ENCODE measurements around the gene ARID4B.

DNA sequence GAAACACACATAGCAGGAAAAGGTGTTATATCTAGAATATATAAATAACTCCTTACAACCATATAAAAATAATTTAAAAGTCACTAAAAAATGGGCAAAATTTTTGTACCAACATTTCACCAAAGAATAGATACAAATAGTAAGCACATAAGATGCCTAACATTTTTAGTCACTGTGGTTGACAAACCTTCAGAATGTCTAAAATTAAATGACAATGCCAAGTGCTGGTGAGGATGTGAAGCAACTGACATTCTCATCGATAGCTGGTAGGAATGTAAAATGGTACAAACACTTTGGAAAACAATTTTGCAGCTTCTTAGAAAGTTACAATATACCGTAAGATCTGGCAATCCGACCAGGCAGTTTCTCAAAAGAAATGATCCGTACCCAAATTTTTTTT is 185.0 kb downstream of the ARID4B start:
- TF ChIP-seq ZNF607 (CRISPR knock-in tag; IDR thresholded peaks at IDR 0.05; ENCODE audit: borderline replicate concordance): no peak
- TF ChIP-seq GABPA (IDR thresholded peaks at IDR 0.05; ENCODE audit: low read depth, low read length): no peak
- no peak for TF ChIP-seq GABPA (CRISPR knock-in tag; IDR thresholded peaks at IDR 0.05; ENCODE audit: low read depth)
- TF ChIP-seq, protein P1, sequence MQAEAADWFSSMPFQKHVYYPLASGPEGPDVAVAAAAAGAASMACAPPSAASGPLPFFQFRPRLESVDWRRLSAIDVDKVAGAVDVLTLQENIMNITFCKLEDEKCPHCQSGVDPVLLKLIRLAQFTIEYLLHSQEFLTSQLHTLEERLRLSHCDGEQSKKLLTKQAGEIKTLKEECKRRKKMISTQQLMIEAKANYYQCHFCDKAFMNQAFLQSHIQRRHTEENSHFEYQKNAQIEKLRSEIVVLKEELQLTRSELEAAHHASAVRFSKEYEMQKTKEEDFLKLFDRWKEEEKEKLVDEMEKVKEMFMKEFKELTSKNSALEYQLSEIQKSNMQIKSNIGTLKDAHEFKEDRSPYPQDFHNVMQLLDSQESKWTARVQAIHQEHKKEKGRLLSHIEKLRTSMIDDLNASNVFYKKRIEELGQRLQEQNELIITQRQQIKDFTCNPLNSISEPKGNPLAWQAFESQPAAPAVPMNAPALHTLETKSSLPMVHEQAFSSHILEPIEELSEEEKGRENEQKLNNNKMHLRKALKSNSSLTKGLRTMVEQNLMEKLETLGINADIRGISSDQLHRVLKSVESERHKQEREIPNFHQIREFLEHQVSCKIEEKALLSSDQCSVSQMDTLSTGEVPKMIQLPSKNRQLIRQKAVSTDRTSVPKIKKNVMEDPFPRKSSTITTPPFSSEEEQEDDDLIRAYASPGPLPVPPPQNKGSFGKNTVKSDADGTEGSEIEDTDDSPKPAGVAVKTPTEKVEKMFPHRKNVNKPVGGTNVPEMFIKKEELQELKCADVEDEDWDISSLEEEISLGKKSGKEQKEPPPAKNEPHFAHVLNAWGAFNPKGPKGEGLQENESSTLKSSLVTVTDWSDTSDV (CRISPR knock-in tag; IDR thresholded peaks at IDR 0.05): no peak
- no peak for TF ChIP-seq ADNP (CRISPR knock-in tag; IDR thresholded peaks at IDR 0.05)
- no peak for TF ChIP-seq HNRNPK (IDR thresholded peaks at IDR 0.05; ENCODE audit: low read depth, low read length, poor library complexity, severe bottlenecking)
- no peak for TF ChIP-seq SMYD3 (CRISPR knock-in tag; IDR thresholded peaks at IDR 0.05)
- no peak for TF ChIP-seq ZNF510 (CRISPR knock-in tag; IDR thresholded peaks at IDR 0.05; ENCODE audit: low read depth)
- TF ChIP-seq ZNF644 (CRISPR knock-in tag; IDR thresholded peaks at IDR 0.05; ENCODE audit: low read depth): no peak
- TF ChIP-seq, protein P2, sequence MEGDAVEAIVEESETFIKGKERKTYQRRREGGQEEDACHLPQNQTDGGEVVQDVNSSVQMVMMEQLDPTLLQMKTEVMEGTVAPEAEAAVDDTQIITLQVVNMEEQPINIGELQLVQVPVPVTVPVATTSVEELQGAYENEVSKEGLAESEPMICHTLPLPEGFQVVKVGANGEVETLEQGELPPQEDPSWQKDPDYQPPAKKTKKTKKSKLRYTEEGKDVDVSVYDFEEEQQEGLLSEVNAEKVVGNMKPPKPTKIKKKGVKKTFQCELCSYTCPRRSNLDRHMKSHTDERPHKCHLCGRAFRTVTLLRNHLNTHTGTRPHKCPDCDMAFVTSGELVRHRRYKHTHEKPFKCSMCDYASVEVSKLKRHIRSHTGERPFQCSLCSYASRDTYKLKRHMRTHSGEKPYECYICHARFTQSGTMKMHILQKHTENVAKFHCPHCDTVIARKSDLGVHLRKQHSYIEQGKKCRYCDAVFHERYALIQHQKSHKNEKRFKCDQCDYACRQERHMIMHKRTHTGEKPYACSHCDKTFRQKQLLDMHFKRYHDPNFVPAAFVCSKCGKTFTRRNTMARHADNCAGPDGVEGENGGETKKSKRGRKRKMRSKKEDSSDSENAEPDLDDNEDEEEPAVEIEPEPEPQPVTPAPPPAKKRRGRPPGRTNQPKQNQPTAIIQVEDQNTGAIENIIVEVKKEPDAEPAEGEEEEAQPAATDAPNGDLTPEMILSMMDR (CRISPR knock-in tag; IDR thresholded peaks at IDR 0.05): no peak
- no peak for TF ChIP-seq HHEX (CRISPR knock-in tag; IDR thresholded peaks at IDR 0.05)
- no peak for TF ChIP-seq ZNF460 (CRISPR knock-in tag; IDR thresholded peaks at IDR 0.05; ENCODE audit: borderline replicate concordance)
- TF ChIP-seq HOXA7 (CRISPR knock-in tag; IDR thresholded peaks at IDR 0.05): no peak
- TF ChIP-seq POLR2A (IDR thresholded peaks at IDR 0.05; ENCODE audit: insufficient read depth in 1 of 2, low read depth in 2 of 2, low read length in 2 of 2): no peak

All from HepG2 (cell line).